GM08714 (cell line): ENCODE results near the gene ALG12.
"Not testable (repeated sequence)": the region's sequence is repeated elsewhere in the genome, so short reads cannot be mapped to it uniquely, and the experiment has no call there.

Experiments used
- H3K4me3 ChIP-seq: fragments of 200-500 bp; sonication (Bioruptor generic); 2 replicates; pipeline ENCODE4 v1.5.1; 2014; ENCODE audit warnings: mild to moderate bottlenecking, low read length, inconsistent platforms
- ZNF274 ChIP-seq: IDR thresholded peaks from 2 replicates; pipeline ENCODE4 v1.6.1; 2012; ENCODE audit warnings: mild to moderate bottlenecking, low read depth, low read length

The ALG12 gene

DNA sequence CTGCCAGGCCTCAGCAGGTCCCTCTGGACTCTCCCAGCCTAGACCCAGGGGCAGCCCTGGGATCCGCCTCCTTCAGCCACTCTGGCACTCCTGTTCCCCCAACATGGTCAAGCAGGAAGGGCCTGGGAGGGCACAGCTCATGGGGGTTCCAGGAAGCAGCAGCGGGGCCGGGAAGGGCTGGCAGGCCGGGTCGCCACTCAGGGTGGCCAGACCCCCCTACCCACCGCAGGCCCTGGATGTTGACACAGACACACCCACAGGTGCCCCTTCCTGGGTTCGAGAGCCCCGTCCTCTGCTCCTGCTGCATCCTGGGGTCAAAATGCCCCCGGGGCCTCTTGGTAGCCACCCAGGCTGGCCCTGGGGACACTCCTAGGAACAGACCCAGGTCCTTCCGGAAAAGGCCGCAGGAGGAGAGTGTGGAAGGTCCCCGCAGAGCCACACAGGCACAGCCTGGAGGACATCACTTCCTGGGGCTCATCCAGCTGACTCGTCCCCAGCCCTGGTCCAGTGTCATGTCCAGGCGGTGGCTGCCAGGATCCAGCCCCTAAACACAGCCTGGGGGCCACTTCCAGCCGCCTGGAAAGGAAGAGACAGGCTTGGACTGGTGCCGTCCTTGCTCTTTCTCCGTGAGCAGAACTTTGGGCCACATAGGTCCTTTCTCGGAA lies 35.6 kb upstream of the ALG12 start:
- H3K4me3 ChIP-seq: no peak overlapping the region
- TF ChIP-seq ZNF274: no peak

- no peak for TF ChIP-seq ZNF274
- H3K4me3 ChIP-seq: no peak overlapping the region
These were observed 34.9 kb upstream of the ALG12 start for GRCh38 chr22:49953027-49953679.

DNA sequence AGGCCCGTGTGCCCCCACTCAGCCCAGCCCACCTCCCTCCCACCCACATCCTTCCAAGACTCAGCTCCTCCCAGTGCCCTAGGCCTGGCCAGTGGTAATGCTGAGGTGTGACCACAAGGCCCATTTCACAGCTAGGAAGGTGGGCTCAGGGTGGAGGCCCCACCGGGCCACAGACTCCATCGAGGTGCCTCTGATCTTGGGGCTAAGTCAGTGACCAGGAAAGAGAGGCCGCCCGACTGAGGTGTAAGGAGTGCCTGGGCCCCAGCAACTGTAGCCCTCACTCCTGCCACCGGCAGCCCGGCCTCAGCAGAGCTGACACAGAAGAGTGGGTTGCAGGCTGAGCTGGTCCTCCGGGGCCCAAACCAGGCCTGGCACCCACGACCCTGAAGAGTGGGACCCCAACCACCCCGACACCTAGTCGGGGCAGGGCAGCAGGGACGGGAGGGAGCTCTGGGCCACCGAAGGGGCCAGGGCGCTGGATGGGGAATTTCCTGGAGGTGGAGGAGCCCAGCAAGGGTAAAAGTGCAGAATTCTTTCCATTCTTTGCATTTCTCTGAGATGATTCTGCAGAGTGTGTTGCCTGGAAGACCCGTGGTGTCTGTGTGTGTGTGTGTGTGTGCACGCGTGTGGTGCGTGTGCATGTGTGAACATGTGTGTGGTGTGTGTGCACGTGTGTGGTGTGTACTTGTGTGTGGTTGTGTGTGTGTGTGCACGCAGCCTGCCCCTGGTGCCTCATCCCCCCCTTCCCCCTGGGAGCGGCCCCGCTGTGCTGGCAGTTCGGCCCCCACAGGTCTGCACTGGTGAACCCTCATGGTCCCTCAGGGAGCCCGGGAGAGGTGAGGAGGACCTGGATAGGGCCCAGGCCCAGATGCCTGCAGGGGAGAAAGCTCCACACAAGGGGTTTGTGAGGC lies 34.0 kb upstream of the ALG12 start:
- H3K4me3 ChIP-seq: no peak overlapping the region
- no peak for TF ChIP-seq ZNF274

DNA sequence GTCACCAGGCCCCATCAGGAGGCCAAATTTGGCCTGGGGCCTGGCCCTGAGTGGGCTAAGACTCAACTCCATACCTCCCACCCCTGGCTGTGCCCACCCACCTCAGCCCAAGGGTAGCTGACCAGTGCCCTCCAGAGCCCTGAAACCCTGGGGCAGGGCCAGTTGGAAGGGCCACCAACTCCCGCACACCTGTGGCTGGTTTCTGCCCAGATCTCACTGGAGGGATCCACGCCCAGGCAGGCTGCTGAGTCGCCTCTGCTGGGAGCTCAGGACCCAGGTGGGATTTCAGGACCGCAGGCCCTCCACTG lies 33.4 kb upstream of the ALG12 start:
- no peak overlapping the region for H3K4me3 ChIP-seq
- no peak for TF ChIP-seq ZNF274

GRCh38 chr22:49951000-49951677 lies 32.9 kb upstream of the ALG12 start:
- H3K4me3 ChIP-seq: no peak overlapping the region
- no peak for TF ChIP-seq ZNF274

DNA sequence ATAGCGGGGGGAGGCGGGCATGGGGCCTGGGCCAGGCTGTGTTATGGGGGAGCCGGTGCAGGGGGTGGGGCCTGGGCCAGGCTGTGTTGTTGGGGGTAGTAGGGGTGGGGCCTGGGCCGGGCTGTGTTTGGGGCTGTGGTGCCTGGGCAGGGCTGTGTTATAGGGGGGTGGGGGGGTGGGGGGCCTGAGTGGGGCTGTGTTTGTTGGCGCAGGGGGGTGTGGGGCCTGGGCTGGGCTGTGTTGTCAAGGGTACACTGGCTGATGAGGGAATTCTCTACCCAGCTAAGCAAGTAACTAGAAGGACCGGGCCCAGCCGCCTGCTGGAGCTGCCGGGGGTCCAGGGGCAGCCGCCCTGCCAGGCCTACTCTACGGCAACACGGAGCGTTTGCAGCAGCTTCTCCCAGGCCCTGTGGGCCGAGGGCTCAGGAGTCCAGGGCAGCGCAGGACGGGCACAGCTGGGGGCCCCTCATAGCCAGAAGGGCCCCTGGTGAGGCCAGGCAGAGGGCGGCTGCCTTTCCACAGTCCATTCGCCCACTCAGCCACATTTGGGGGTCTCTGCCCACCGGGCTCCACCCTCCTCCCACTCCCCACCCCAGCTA lies 32.3 kb upstream of the ALG12 start:
- no peak for TF ChIP-seq ZNF274
- H3K4me3 ChIP-seq: no peak overlapping the region

GRCh38 chr22:49949914-49950292 lies 31.7 kb upstream of the ALG12 start:
- H3K4me3 ChIP-seq: no peak overlapping the region
- no peak for TF ChIP-seq ZNF274

DNA sequence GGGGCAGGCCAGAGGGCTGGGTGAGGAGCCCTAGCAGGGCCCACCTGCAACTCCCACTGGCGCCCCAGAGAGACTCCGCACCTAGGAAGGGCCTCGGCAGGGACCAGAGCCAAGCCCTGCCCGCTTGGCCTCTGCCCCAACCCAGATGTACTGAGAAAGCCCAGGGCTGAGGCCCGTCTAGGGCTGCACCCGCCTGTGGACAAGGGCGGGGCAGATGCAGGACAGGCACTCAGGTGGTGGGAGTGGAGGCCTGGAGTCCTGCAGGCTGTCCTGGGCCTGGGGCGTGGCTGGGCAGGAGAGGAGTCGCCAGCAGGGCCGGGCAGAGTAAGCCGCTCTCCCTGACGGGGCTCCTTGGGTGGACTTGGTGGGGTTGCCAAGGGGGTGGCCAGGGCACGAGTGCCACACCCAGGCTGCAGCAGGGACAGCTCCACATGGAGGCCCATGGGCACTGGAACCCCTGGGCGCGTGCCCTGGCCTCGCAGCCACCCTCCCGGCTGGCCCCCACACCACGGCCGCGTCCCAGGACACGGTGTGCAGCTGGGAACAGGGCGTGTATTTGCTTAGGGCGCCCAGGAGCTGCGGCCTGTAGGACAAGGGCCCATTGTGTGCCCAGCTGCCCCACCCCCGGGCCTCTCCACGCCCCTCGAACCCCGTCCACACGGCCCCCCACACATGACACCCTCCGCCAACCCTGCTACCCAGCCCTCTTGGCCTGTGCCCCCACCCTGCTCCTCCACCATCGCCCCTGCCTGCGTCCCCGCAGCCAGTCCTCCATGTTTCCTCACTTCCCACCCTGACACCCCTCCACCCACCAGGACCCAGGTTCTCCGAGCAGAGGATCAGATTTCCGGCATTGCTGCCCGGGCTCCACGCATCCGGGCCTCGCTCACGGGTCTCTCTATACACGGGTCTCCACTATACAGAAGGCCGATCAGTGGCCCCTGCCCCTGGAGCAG lies 31.0 kb upstream of the ALG12 start:
- no peak overlapping the region for H3K4me3 ChIP-seq
- TF ChIP-seq ZNF274: no peak

- H3K4me3 ChIP-seq: no peak overlapping the region
- no peak for TF ChIP-seq ZNF274
These were observed 30.1 kb upstream of the ALG12 start for GRCh38 chr22:49948116-49948957.

DNA sequence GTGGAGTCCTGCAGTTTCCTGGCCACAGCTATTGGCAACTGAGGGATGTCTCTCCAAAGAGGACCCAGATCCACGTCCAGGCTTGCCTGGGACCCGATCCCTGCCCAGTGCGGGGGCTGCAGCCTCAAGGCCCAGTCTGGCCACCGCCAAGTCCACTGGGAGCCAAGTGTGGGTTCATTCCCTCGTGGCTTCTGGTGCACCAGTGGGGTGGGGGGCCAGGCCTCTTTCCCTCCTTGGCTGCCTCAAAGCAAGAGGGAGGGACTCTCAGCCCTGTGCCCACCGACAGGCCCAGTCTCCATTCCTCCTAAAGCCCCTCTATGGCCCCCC lies 29.0 kb upstream of the ALG12 start:
- H3K4me3 ChIP-seq: no peak overlapping the region
- TF ChIP-seq ZNF274: no peak

DNA sequence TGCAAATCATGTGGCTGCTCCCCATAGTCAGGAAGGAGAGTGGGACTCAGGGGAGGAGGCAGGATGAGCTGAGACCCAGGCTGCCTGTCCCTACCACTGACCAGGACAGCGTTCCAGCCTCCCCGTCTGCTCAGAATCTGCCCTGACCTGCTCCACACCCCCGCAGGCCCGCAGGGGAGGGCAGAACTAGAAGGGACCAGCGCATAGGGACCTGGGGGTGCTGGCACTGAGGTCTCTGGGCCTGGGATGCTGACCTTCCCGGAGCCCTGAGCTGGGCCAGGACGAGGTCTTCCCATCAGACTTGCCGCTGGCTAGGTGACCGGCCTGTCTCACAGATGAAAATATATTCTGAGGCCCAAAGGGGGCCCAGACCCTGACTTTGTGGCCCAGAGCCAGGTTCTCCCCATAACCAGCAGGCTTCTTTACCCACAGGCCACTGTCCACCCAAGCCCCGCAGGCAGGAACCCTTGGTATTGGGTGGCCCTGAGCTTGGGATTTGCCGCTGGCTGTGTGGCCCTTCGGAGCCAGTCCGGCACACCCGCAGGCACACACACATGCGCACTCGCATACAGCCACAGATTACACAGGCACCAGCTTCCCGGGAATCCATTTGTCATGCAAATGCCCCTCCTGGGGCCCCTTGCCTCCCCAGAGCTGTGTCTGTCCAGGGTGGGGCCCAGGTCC lies 28.5 kb upstream of the ALG12 start:
- TF ChIP-seq ZNF274: no peak
- H3K4me3 ChIP-seq: no peak overlapping the region

DNA sequence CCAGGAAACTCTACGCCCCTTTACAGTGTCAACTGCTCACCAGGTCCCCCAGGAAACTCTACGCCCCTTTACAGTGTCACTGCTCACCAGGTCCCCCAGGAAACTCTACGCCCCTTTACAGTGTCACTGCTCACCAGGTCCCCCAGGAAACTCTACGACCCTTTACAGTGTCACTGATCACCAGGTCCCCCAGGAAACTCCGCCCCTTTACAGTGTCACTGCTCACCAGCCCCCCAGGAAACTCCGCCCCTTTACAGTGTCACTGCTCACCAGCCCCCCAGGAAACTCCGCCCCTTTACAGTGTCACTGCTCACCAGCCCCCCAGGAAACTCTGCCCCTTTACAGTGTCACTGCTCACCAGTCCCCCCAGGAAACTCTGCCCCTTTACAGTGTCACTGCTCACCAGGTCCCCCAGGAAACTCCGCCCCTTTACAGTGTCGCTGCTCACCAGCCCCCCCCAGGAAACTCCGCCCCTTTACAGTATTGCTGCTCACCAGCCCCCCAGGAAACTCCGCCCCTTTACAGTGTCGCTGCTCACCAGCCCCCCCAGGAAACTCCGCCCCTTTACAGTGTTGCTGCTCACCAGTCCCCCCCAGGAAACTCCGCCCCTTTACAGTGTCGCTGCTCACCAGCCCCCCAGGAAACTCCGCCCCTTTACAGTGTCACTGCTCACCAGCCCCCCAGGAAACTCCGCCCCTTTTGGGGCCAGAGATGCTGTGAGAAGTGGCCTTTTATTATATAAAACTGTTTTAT lies 27.0 kb upstream of the ALG12 start:
- not testable (repeated sequence) for H3K4me3 ChIP-seq
